ENCODE results near the gene SEMA4A. TPM values are rescaled to one million over a fixed set of nuclear protein-coding genes. Genes with fewer than 3 reads are reported as not detected.

Gene SEMA4A
- total and polyA plus RNA-seq, 2 of the 8 experiments (the other 6 are each of a cell fraction or from before 2014, with no cell fraction given): 7.3 to 10.6 TPM

GRCh38 chr1:156204686-156205085, 51.3 kb downstream of the SEMA4A start (continued):
- TF ChIP-seq, protein P1, sequence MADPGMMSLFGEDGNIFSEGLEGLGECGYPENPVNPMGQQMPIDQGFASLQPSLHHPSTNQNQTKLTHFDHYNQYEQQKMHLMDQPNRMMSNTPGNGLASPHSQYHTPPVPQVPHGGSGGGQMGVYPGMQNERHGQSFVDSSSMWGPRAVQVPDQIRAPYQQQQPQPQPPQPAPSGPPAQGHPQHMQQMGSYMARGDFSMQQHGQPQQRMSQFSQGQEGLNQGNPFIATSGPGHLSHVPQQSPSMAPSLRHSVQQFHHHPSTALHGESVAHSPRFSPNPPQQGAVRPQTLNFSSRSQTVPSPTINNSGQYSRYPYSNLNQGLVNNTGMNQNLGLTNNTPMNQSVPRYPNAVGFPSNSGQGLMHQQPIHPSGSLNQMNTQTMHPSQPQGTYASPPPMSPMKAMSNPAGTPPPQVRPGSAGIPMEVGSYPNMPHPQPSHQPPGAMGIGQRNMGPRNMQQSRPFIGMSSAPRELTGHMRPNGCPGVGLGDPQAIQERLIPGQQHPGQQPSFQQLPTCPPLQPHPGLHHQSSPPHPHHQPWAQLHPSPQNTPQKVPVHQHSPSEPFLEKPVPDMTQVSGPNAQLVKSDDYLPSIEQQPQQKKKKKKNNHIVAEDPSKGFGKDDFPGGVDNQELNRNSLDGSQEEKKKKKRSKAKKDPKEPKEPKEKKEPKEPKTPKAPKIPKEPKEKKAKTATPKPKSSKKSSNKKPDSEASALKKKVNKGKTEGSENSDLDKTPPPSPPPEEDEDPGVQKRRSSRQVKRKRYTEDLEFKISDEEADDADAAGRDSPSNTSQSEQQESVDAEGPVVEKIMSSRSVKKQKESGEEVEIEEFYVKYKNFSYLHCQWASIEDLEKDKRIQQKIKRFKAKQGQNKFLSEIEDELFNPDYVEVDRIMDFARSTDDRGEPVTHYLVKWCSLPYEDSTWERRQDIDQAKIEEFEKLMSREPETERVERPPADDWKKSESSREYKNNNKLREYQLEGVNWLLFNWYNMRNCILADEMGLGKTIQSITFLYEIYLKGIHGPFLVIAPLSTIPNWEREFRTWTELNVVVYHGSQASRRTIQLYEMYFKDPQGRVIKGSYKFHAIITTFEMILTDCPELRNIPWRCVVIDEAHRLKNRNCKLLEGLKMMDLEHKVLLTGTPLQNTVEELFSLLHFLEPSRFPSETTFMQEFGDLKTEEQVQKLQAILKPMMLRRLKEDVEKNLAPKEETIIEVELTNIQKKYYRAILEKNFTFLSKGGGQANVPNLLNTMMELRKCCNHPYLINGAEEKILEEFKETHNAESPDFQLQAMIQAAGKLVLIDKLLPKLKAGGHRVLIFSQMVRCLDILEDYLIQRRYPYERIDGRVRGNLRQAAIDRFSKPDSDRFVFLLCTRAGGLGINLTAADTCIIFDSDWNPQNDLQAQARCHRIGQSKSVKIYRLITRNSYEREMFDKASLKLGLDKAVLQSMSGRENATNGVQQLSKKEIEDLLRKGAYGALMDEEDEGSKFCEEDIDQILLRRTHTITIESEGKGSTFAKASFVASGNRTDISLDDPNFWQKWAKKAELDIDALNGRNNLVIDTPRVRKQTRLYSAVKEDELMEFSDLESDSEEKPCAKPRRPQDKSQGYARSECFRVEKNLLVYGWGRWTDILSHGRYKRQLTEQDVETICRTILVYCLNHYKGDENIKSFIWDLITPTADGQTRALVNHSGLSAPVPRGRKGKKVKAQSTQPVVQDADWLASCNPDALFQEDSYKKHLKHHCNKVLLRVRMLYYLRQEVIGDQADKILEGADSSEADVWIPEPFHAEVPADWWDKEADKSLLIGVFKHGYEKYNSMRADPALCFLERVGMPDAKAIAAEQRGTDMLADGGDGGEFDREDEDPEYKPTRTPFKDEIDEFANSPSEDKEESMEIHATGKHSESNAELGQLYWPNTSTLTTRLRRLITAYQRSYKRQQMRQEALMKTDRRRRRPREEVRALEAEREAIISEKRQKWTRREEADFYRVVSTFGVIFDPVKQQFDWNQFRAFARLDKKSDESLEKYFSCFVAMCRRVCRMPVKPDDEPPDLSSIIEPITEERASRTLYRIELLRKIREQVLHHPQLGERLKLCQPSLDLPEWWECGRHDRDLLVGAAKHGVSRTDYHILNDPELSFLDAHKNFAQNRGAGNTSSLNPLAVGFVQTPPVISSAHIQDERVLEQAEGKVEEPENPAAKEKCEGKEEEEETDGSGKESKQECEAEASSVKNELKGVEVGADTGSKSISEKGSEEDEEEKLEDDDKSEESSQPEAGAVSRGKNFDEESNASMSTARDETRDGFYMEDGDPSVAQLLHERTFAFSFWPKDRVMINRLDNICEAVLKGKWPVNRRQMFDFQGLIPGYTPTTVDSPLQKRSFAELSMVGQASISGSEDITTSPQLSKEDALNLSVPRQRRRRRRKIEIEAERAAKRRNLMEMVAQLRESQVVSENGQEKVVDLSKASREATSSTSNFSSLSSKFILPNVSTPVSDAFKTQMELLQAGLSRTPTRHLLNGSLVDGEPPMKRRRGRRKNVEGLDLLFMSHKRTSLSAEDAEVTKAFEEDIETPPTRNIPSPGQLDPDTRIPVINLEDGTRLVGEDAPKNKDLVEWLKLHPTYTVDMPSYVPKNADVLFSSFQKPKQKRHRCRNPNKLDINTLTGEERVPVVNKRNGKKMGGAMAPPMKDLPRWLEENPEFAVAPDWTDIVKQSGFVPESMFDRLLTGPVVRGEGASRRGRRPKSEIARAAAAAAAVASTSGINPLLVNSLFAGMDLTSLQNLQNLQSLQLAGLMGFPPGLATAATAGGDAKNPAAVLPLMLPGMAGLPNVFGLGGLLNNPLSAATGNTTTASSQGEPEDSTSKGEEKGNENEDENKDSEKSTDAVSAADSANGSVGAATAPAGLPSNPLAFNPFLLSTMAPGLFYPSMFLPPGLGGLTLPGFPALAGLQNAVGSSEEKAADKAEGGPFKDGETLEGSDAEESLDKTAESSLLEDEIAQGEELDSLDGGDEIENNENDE (IDR thresholded peaks at IDR 0.05; ENCODE audit: insufficient replicate concordance, low read length): no peak
- TF ChIP-seq POU5F1 (IDR thresholded peaks at IDR 0.05; ENCODE audit: low read depth, low read length): no peak
- TF ChIP-seq RFX5 (IDR thresholded peaks at IDR 0.05; ENCODE audit: borderline replicate concordance, low read depth, low read length): no peak
- TF ChIP-seq RNF2 (IDR thresholded peaks at IDR 0.05; ENCODE audit: borderline replicate concordance, low read depth, low read length, missing control alignments, poor library complexity, severe bottlenecking): no peak
- no peak for TF ChIP-seq TAF7 (optimal IDR thresholded peaks at IDR 0.05; ENCODE audit: borderline replicate concordance, low read depth, low read length)
- no peak for TF ChIP-seq POLR2AphosphoS5 (IDR thresholded peaks at IDR 0.05; ENCODE audit: low read depth, low read length)
- no peak for TF ChIP-seq TEAD4 (IDR thresholded peaks at IDR 0.05; ENCODE audit: low read depth, low read length)
